WI38 (cell line): ENCODE measurements around the gene SHB.

Experiments
- H3K4me3 ChIP-seq: 2 replicates; pipeline ENCODE4 v1.5.1; 2011; ENCODE audit warnings: low read depth, mild to moderate bottlenecking, control low read depth, low read length
- CTCF ChIP-seq: IDR thresholded peaks from 2 replicates; pipeline ENCODE4 v1.5.1; 2012; ENCODE audit warnings: low read depth, mild to moderate bottlenecking, control low read depth, low read length

SHB gene

GRCh38 chr9:37923796-37924427 is 145.1 kb downstream of the SHB start:
- H3K4me3 ChIP-seq: no peak overlapping the region
- TF ChIP-seq CTCF: no peak

- no peak overlapping the region for H3K4me3 ChIP-seq
- no peak for TF ChIP-seq CTCF
These were observed 145.8 kb downstream of the SHB start for GRCh38 chr9:37923118-37923795.

GRCh38 chr9:37922363-37923117 is 146.5 kb downstream of the SHB start:
- no peak for TF ChIP-seq CTCF
- H3K4me3 ChIP-seq: no peak overlapping the region

DNA sequence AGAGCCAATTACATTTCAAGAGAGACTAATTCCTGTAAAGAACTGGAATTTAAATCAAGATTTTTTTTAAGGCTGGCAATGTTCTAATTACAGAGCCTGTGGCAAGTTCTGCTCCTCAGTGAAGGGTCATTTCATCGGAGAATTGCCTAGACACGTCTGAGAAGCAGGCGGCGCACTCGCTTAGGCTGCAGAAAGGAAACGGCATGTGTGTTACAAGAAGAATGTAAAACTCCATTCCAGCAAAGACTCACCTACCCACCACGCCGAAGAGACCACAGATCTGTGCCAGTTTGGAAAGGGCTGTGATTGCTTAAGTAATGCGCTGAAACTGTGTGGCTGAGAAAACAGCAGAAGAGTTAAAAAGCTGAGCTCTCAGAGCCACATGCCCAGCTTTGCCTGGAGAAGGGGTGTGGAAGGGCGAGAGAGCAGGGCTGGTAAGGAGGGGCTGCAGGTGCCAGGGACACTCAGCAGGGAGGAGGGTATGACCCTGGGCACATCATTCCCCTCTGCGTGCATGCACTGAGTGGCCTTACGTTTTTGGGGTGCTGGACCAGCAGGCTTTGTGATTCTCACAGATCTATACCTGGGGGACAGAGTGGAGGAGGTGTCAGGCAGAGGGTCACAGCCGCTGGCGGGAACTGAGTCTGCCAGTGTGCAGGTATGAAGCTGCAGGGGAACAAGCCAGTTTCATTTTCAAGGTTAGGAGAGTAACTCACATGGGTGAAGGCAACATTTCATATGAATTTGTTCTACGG is 147.3 kb downstream of the SHB start:
- no peak for TF ChIP-seq CTCF

DNA sequence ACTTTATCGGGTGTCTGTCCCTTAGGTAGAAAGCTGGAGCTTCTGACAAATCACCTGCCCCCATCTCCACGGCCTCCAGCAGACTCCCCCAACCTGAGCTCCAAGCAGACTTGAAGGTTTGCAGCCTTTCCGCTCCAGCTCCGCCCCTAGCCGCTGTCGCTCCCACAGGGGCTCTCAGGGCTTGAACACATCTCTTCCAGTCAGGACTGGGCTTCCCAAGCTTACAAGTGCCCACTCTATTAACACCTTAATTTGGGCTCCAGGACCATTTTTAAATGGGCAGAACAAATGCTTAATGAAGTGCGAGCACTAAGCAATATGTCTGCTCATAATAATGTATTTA is 147.9 kb downstream of the SHB start:
- no peak overlapping the region for H3K4me3 ChIP-seq
- no peak for TF ChIP-seq CTCF

More for the DNA sequence above, 147.3 kb downstream of the SHB start:
- no peak overlapping the region for H3K4me3 ChIP-seq

GRCh38 chr9:37920471-37921167 is 148.4 kb downstream of the SHB start:
- no peak overlapping the region for H3K4me3 ChIP-seq
- no peak for TF ChIP-seq CTCF
